GM18502 (cell line): ENCODE results near the gene EFEMP2.

ENCODE experiments used
- ATAC-seq: cut with Tn5 transposase; IDR thresholded peaks from one replicate; pipeline ENCODE4 v1.9.1; 2021; ENCODE audit warnings: mild to moderate bottlenecking; ENCODE audit not compliant: unreplicated experiment, poor library complexity

Gene EFEMP2

DNA sequence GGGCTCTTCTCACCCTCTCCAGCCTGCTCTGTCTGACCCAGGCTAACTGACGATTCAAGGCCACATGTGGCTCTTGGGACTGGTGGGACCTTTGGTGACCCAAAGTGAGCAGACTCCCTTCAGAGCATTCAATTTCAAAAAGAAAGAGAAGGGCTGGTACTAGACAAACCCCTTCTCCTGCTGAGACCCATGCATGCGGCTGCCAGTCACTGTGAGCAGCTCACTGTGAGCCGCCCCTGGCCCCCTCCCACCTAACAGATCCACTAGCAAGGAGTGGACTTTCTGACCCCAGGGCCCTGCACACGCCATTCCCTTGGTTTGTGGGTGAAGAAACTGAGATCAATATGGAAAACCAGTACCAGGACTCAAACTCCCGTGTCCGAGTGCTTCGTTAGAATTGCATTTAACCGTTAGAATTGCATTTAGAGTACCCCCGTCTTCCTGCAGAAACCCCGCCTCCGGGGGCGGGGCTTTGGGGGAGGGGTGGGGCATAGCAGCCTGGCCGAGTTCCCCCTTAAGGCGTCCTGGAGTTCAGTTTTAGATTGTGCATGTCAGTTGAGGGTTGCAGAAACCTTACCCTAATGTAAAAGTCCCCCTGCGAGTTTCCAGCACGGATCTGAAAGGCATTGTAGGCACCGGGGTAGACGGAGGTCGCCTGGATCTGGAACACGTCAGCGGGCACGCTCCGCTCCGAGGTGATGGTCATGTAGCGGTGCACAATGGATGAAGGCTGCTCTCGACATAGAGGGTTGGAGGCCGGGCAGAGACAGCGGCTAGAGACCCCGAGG lies 5.1 kb downstream of the EFEMP2 start:
- ATAC-seq: no peak

- ATAC-seq: no peak
Observed at GRCh38 chr11:65866509-65867283, 5.9 kb downstream of the EFEMP2 start.

DNA sequence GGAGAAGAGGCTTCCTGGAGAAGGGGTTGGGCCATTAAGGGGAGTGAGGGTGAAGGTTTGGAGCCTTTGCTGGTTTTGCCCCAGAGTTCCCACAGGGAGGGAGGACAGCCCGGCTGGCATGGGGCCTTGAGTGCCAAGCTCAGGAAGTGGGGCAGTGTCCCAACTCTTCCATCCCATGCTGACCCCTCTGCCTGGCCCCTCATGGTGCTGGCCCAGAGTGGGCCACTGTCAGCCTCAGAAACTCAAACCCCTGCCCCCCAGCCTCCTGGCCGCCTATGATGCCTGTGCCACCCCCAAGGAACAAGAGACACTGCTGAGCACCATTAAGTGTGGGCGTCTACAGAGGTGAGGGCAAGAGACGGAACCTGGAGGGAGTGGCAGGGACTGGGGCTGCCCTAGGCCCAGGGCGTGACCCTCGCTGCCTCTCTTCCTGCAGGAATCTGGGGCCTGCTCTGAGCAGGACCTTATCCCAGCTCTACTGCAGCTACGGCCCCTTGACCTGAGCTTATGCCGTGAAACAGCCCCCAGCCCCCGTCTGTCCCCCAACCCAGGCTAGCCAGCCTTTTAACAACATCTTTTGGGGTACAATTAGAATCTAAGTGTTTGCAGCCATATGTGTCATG lies 6.9 kb downstream of the EFEMP2 start:
- no peak for ATAC-seq

GRCh38 chr11:65864706-65865471 lies 7.7 kb downstream of the EFEMP2 start:
- ATAC-seq: no peak

DNA sequence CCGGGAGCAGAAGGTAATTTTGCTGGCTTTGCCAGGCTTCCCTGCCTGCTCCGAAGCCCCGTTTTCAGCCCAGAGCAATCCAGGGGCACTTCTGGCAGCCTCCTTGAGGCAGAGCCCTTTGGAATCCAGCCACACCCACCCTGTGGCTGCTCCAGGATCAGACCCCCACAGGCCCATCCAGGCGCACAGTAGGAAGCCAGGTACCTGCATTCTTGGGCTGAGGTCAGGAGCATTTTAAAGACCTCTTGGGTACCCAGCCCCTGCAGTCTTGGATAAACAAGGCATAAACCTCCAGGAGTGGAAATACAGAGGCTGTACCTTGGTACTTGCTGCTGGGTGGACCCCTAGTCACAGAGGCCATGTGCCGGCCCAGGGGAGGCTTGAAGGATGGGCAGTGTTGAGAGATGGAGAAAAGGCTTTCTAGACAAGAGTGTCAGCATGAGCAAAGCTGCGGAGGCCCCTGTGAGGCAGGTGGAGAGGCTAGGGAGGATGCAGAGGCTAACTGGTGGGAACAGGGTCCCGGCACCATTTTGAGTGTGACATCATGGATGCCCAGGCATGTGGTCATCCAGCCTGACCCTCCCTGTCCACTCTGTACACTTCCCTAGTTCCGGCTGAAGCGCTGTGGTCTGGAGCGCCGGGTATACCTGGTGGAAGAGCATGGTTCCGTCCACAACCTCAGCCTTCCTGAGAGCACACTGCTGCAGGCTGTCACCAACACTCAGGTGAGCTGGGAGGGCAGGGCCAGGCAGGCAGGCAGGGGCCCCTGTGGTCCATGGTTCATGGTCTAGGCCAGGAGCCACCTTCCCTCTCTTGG lies 8.5 kb downstream of the EFEMP2 start:
- no peak for ATAC-seq

- no peak for ATAC-seq
Observed at GRCh38 chr11:65862941-65863888, 9.4 kb downstream of the EFEMP2 start.

DNA sequence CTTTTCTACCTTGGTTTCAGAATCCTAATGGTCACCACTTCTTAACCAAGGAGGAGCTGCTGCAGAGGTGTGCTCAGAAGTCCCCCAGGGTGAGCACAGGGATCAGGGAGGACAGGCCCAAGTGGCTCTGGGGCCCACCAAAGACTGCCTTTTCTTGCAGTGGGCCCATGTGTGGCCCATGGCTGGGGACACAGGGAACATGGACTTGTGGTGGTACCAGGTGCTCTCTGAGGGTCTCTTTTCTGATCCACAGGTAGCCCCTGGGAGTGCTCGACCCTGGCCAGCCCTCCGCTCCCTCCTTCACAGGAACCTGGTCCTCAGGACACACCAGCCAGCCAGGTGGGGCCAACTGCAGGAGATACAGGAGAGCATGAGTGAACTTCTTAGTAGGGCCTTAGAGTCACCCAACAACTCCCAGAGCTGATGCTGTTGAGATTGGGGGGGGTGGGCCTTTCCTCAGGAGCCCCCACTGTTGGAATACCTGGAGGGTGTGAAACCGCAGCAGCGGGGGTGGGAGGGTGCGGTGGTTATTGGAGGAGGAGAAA lies 10.3 kb downstream of the EFEMP2 start:
- no peak for ATAC-seq

DNA sequence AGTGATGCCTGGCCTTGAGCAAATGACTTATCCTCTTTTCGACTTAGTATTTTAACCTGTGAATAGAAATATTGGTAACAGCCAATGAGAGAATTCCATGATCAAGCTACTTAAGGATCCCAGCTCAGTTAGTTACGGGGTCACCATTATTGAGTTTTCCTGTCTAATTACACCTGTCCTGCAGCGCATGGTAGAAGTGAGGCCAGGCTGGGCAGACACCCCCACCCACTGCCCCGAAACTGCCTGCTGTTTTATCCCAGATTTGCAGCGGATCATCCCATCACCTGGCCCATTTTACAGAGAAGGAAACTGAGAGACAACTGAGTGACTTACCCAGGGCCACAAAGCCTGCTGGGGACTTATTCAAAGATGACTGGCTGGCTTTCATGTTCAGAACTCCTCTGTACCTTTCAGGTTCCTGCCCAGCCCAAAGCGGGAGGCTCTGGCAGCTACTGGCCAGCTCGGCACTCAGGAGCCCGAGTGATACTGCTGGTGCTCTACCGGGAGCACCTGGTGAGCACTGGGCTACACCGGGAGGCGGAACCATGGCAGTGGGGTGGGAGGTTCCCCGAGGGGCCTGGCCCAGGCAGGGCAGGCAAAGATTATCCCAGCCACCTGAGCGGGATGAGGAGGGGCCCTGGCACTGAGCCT lies 10.9 kb downstream of the EFEMP2 start:
- ATAC-seq: no peak

- ATAC-seq: no peak
Observed at GRCh38 chr11:65861165-65861505, 11.5 kb downstream of the EFEMP2 start.

- ATAC-seq: peak; percentile 27
Observed at GRCh38 chr11:65860278-65861164, 12.1 kb downstream of the EFEMP2 start, which contains the start of gene MUS81. Gene MUS81 (plus strand): TSS chr11:65860433. CDS start chr11:65860754, 321 bp downstream.

DNA sequence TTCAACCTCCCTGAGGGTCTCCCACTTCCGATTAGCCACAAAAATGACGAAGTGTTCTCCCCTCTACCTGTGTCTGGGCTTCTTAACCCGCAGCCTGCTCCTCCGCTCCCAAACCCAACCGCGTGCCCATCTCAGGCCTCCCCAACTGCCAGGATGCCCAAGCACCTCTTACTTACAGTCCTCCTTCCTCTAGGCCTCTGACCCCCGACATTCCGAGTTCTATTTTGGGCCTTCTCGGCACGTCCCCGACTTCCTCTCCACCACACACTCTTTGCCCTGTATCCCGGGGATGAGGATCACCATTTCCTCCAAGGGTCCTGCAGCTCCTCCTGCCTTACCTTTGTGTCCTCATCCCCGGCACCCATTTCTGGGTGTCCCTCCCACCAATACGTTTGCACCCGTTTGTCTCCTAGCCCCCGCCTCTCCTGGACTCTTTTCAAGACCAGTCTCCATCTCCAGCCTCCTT lies 12.8 kb downstream of the EFEMP2 start:
- ATAC-seq: no peak

DNA sequence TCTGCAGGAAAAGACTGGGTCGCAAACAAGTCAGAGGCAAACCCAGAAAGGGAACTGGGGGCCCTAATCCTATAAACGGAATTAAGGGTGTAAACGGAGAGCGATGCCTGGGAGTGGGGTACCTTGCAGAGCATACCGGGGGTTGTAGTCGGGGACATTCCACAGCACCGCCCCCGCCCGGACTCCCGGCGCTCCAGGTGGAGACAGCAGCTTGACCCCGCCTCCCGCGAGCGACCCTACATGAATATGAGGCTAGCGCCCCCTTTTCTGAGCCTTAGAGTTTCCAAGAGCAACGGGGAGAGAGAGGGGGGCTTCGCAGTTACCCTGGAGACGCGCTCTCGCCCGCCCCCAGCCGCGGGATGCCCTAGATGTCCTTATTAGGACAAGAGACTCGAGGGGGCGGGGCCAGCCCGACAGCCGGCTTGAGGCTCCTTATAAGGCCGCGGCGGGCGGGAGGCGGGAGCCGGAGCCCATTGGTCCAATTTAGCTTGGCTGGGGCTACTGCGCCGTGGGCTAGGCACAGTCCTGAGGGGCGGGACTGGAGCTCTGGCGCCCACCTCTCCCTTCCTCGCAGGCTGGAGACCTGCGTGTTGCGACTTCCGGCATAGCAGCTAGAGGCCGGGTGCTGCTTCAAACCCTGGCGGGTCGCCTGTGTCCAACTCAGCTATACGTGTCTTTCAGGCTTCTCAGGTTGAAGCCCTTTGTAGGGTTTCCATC lies 13.3 kb downstream of the EFEMP2 start:
- peak; percentile 58 for ATAC-seq

DNA sequence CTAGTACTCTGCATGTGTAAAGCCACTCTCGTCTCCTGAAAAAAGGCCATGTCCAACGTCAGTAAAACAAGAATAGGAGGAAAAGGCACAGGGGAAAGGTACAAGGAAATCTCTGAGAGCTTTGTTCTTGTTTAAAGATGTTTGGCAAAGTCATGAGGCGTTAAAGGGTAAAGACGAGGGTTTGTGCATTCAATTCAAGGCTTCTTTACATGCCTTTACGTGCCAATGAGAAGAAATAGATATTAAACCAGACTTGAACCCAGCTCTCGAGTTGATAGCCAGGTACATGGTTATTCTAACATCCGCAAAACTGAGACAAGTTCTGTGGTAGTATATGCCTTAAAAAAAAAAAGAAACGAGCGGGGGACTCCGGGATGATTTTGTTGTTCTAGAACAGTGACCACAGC lies 13.9 kb downstream of the EFEMP2 start:
- no peak for ATAC-seq

- peak; percentile 52 for ATAC-seq
Observed at GRCh38 chr11:65857853-65858680, 14.5 kb downstream of the EFEMP2 start, which contains the start of gene CFL1. Gene CFL1 (minus strand): TSS chr11:65858180. CDS start chr11:65858099, 81 bp downstream.

GRCh38 chr11:65857500-65857852 lies 15.1 kb downstream of the EFEMP2 start:
- peak; percentile 1 for ATAC-seq
